ENCODE measurements around the gene TEX52. TPM values are rescaled to one million over a fixed set of nuclear protein-coding genes. Genes with fewer than 3 reads are reported as not detected.

Gene TEX52
- total and polyA plus RNA-seq, 4 donors = not detected

DNA sequence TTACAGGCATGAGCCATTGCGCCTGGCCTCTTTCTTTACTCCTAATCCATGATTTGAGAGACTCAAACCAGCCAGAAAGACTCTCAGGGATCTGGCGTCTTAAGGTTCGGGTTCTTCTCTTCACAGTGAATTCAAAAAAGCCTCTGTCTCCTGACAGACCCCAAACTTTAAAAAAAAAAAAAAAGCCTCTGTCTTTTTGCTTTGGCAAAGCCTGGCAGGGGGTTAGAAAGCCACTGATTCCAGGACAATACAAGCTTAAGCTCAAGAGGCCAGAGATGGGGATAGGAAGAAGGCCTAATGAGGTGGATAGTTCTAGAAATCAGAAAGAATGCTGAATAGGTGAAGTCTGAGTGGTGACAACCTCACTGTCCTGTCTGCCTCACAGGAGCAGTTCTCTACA is 30.8 kb downstream of the TEX52 start:
- H3K9ac ChIP-seq (ENCODE audit: low read depth in 1 of 2, low read length in 2 of 2) = no peak overlapping the region
- no peak overlapping the region for H3K4me3 ChIP-seq (ENCODE audit: low read depth in 1 of 3, low read length in 3 of 3)
- no peak for DNase-seq (ENCODE audit: low spot score)
- H3K9me3 ChIP-seq (ENCODE audit: control insufficient read depth in 4 of 4, low read length in 3 of 4) = no peaks in the 10 kb centered on the region
- TF ChIP-seq TAF1 (conservative IDR thresholded peaks at IDR 0.05) = no peak
- TF ChIP-seq NR2F2 (IDR thresholded peaks at IDR 0.05) = no peak
- TF ChIP-seq SP1 (IDR thresholded peaks at IDR 0.05) = no peak
- TF ChIP-seq EGR1 (IDR thresholded peaks at IDR 0.05; ENCODE audit: low read depth in 2 of 2) = no peak
- TF ChIP-seq, protein P1, sequence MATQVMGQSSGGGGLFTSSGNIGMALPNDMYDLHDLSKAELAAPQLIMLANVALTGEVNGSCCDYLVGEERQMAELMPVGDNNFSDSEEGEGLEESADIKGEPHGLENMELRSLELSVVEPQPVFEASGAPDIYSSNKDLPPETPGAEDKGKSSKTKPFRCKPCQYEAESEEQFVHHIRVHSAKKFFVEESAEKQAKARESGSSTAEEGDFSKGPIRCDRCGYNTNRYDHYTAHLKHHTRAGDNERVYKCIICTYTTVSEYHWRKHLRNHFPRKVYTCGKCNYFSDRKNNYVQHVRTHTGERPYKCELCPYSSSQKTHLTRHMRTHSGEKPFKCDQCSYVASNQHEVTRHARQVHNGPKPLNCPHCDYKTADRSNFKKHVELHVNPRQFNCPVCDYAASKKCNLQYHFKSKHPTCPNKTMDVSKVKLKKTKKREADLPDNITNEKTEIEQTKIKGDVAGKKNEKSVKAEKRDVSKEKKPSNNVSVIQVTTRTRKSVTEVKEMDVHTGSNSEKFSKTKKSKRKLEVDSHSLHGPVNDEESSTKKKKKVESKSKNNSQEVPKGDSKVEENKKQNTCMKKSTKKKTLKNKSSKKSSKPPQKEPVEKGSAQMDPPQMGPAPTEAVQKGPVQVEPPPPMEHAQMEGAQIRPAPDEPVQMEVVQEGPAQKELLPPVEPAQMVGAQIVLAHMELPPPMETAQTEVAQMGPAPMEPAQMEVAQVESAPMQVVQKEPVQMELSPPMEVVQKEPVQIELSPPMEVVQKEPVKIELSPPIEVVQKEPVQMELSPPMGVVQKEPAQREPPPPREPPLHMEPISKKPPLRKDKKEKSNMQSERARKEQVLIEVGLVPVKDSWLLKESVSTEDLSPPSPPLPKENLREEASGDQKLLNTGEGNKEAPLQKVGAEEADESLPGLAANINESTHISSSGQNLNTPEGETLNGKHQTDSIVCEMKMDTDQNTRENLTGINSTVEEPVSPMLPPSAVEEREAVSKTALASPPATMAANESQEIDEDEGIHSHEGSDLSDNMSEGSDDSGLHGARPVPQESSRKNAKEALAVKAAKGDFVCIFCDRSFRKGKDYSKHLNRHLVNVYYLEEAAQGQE (IDR thresholded peaks at IDR 0.05) = no peak
- no peak for TF ChIP-seq FOXA2 (IDR thresholded peaks at IDR 0.05)
- no peak for TF ChIP-seq RAD21 (IDR thresholded peaks at IDR 0.05)
- no peak for TF ChIP-seq YY1 (IDR thresholded peaks at IDR 0.05)
- TF ChIP-seq, protein P2, sequence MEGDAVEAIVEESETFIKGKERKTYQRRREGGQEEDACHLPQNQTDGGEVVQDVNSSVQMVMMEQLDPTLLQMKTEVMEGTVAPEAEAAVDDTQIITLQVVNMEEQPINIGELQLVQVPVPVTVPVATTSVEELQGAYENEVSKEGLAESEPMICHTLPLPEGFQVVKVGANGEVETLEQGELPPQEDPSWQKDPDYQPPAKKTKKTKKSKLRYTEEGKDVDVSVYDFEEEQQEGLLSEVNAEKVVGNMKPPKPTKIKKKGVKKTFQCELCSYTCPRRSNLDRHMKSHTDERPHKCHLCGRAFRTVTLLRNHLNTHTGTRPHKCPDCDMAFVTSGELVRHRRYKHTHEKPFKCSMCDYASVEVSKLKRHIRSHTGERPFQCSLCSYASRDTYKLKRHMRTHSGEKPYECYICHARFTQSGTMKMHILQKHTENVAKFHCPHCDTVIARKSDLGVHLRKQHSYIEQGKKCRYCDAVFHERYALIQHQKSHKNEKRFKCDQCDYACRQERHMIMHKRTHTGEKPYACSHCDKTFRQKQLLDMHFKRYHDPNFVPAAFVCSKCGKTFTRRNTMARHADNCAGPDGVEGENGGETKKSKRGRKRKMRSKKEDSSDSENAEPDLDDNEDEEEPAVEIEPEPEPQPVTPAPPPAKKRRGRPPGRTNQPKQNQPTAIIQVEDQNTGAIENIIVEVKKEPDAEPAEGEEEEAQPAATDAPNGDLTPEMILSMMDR (IDR thresholded peaks at IDR 0.05; ENCODE audit: low read depth, low read length, missing input control) = no peak
- TF ChIP-seq, protein P3, sequence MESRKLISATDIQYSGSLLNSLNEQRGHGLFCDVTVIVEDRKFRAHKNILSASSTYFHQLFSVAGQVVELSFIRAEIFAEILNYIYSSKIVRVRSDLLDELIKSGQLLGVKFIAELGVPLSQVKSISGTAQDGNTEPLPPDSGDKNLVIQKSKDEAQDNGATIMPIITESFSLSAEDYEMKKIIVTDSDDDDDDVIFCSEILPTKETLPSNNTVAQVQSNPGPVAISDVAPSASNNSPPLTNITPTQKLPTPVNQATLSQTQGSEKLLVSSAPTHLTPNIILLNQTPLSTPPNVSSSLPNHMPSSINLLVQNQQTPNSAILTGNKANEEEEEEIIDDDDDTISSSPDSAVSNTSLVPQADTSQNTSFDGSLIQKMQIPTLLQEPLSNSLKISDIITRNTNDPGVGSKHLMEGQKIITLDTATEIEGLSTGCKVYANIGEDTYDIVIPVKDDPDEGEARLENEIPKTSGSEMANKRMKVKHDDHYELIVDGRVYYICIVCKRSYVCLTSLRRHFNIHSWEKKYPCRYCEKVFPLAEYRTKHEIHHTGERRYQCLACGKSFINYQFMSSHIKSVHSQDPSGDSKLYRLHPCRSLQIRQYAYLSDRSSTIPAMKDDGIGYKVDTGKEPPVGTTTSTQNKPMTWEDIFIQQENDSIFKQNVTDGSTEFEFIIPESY (IDR thresholded peaks at IDR 0.05) = no peak
- TF ChIP-seq, protein P4, sequence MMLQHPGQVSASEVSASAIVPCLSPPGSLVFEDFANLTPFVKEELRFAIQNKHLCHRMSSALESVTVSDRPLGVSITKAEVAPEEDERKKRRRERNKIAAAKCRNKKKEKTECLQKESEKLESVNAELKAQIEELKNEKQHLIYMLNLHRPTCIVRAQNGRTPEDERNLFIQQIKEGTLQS (IDR thresholded peaks at IDR 0.05) = no peak
- TF ChIP-seq, protein P5, sequence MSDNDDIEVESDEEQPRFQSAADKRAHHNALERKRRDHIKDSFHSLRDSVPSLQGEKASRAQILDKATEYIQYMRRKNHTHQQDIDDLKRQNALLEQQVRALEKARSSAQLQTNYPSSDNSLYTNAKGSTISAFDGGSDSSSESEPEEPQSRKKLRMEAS (IDR thresholded peaks at IDR 0.05) = no peak
- TF ChIP-seq HNF4A (conservative IDR thresholded peaks at IDR 0.05) = no peak
- TF ChIP-seq RXRA (IDR thresholded peaks at IDR 0.05) = no peak
- TF ChIP-seq HNF4G (IDR thresholded peaks at IDR 0.05) = no peak
- no peak for TF ChIP-seq JUND (IDR thresholded peaks at IDR 0.05)
- no peaks in the 10 kb centered on the region for H3K27me3 ChIP-seq (ENCODE audit: control insufficient read depth in 4 of 4, insufficient read depth in 4 of 4, low read length in 3 of 4)
- 97% methylated on average over 3 of the region's 3 CpGs for WGBS
- H3K36me3 ChIP-seq (ENCODE audit: control insufficient read depth in 4 of 4, insufficient read depth in 3 of 4, low read depth in 1 of 4, low read length in 3 of 4) = peaks cover 11 to 82% (median 58%) of the 10 kb centered on the region in 4 donors
- H3K27ac ChIP-seq (ENCODE audit: low read depth in 1 of 2, low read length in 2 of 2) = no peak overlapping the region
- H3K4me1 ChIP-seq (ENCODE audit: control insufficient read depth in 4 of 4, insufficient read depth in 4 of 4, low read length in 3 of 4) = no peaks in the 10 kb centered on the region

DNA sequence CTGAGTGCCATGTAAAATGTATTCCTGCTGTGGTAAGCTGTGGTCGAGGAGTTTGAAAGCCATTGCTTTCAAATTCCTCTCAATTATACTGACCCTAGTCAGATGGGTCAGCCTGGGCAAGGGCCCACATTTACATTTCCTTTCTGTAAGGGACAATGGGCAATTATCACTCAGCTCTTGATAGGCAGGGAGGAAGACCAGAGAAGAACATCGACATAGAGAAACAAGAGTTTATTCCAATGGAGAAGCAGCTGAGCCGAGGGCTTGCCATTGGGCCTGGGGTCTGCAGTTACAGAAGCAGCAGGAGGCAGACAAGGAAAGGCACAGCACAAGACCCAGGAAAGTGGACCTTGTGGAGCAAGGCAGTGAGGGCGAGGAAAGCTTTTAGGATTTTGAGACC is 31.7 kb downstream of the TEX52 start:
- Histone ChIP-seq H3K27me3 (ENCODE audit: control insufficient read depth in 4 of 4, insufficient read depth in 4 of 4, low read length in 3 of 4) (no peaks in the 10 kb centered on the region), H3K27ac (ENCODE audit: low read depth in 1 of 2, low read length in 2 of 2) (no peak overlapping the region), H3K36me3 (ENCODE audit: control insufficient read depth in 4 of 4, insufficient read depth in 3 of 4, low read depth in 1 of 4, low read length in 3 of 4) (peaks cover 11 to 82% (median 60%) of the 10 kb centered on the region in 4 donors), H3K9ac (ENCODE audit: low read depth in 1 of 2, low read length in 2 of 2) (no peak overlapping the region), H3K4me1 (ENCODE audit: control insufficient read depth in 4 of 4, insufficient read depth in 4 of 4, low read length in 3 of 4) (no peaks in the 10 kb centered on the region), H3K9me3 (ENCODE audit: control insufficient read depth in 4 of 4, low read length in 3 of 4) (no peaks in the 10 kb centered on the region), H3K4me3 (ENCODE audit: low read depth in 1 of 3, low read length in 3 of 3) (no peak overlapping the region)
- no peak for DNase-seq (ENCODE audit: low spot score)
- TF ChIP-seq, protein P3 (IDR thresholded peaks at IDR 0.05) = no peak
- TF ChIP-seq, protein P4 (IDR thresholded peaks at IDR 0.05) = no peak
- TF ChIP-seq FOXA1 (IDR thresholded peaks at IDR 0.05) (no peak), YY1 (IDR thresholded peaks at IDR 0.05) (no peak), GABPA (IDR thresholded peaks at IDR 0.05 in 1 of 2, conservative IDR thresholded peaks at IDR 0.05 in 1 of 2) (no peak)
- TF ChIP-seq, protein P5 (IDR thresholded peaks at IDR 0.05) = no peak
- WGBS = 89% methylated on average over 4 of the region's 4 CpGs

Measured in liver (tissue), 9 donors.